Choroid plexus epithelial cell (primary cell): ENCODE results near the gene SETDB1.
A peak's percentile ranks its signal among the peaks of the same experiment; 100 is the strongest.

Source experiments
- DNase-seq: peaks from one replicate; pipeline ENCODE4 v3.0.0-alpha.2; 2010; ENCODE audit warnings: low read depth
- H3K4me3 ChIP-seq: 2 replicates; pipeline ENCODE4 v1.5.1; 2011; ENCODE audit warnings: low read depth, mild to moderate bottlenecking, control low read depth, low read length, moderate library complexity
- TF ChIP-seq, protein P1 (sequence below): conservative IDR thresholded peaks from 2 replicates; pipeline ENCODE4 v1.5.1; 2011; ENCODE audit warnings: low read depth, mild to moderate bottlenecking, control low read depth, inconsistent platforms, low read length, moderate library complexity

The SETDB1 gene

DNA sequence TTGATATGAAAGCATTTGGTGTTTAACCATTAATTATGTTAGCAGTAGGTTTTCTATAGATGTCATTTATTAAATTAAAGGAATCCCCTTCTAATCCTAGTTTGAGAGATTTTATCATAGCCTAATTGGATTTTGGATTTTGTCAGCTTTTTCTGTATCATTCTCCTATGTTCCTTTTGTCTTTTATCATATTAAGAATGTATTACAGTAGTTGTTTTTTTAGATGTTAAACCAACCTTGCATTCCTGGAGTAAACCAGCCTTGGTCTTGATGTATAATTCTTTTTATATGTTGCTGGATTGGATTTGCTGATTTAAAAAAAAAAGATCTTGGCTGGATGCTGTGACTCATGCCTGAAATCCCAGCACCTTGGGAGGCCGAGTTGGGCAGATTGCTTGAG, 5.6 kb downstream of the SETDB1 start:
- H3K4me3 ChIP-seq = no peak overlapping the region
- DNase-seq = peak; percentile 28
- TF ChIP-seq, protein P1, sequence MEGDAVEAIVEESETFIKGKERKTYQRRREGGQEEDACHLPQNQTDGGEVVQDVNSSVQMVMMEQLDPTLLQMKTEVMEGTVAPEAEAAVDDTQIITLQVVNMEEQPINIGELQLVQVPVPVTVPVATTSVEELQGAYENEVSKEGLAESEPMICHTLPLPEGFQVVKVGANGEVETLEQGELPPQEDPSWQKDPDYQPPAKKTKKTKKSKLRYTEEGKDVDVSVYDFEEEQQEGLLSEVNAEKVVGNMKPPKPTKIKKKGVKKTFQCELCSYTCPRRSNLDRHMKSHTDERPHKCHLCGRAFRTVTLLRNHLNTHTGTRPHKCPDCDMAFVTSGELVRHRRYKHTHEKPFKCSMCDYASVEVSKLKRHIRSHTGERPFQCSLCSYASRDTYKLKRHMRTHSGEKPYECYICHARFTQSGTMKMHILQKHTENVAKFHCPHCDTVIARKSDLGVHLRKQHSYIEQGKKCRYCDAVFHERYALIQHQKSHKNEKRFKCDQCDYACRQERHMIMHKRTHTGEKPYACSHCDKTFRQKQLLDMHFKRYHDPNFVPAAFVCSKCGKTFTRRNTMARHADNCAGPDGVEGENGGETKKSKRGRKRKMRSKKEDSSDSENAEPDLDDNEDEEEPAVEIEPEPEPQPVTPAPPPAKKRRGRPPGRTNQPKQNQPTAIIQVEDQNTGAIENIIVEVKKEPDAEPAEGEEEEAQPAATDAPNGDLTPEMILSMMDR = no peak

DNA sequence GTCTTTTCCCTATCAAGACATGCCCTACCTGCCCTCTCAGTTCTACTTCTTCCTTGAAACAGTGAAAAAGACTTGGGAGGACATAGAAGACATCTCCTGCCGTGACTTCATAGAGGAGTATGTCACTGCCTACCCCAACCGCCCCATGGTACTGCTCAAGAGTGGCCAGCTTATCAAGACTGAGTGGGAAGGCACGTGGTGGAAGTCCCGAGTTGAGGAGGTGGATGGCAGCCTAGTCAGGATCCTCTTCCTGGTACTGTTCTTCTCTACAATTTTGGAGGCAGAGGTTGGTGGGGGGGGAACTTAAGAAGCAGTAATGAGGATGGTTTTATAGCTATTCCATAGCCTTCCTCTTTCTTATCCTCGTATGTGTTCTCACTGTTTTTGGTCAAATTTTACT, 18.7 kb downstream of the SETDB1 start:
- TF ChIP-seq, protein P1 = no peak
- H3K4me3 ChIP-seq = no peak overlapping the region
- no peak for DNase-seq

DNA sequence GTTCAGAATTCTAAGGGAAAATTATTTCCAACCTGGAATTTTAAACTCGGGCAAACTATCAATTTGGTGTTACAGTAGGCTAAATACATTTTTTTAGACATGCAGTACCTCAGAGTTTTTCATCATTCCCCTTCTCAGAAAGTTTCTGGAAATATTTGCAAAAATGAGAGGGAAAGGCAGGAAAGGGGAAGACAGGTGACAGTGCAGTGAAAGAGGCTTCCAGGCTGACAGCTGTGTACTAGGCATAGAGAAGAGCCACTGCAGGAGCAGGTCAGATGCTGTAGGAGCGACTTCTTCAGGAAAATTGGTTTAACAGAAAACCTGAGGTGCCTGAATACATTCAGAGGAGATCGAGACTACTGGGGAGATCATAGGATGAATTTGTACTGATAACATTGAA, 28.5 kb downstream of the SETDB1 start:
- no peak overlapping the region for H3K4me3 ChIP-seq
- TF ChIP-seq, protein P1 = no peak
- DNase-seq = no peak

DNA sequence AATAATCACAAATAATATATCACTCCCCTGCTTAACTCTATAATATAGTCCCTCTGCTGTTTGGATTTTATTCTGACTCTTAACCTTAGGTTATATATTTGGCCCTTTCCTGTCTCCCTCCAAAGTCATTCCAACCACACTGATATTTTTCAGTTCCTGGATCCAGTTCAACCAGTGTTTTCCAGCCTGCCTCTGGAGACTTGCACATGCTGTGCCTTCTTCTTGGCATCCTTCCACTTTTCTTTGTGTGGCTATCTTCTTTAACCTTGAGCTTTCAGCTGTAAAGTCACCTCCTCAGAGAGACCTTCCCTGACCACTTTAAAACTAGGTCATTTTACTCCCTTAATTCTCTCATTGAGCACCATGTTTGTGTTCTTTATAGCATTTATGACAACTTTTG, 29.1 kb downstream of the SETDB1 start:
- peak; percentile 55 for DNase-seq
- TF ChIP-seq, protein P1 = no peak
- H3K4me3 ChIP-seq = no peak overlapping the region

DNA sequence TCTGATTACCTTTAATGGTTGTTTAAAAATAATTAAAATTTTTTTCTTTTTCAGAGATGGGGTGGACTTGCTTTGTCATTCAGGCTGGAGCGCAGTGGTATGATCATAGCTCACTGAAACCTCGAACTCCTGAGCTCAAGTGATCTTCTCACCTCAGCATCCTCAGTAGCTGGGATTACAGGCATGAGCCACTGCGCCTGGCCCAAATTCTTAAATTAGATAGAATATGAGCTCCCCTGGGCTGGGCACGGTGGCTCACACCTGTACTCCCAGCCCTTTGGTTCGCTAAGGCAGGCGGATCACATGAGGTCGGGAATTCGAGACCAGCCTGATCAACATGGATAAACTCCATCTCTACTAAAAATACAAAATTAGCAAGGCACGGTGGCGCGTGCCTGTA, 31.5 kb downstream of the SETDB1 start:
- H3K4me3 ChIP-seq = no peak overlapping the region
- DNase-seq = no peak
- TF ChIP-seq, protein P1 = no peak

DNA sequence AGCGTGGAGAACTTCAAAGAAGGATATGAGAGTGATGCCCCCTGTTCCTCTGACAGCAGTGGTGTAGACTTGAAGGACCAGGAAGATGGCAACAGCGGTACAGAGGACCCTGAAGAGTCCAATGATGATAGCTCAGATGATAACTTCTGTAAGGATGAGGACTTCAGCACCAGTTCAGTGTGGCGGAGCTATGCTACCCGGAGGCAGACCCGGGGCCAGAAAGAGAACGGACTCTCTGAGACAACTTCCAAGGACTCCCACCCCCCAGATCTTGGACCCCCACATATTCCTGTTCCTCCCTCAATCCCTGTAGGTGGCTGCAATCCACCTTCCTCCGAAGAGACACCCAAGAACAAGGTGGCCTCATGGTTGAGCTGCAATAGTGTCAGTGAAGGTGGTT, 34.5 kb downstream of the SETDB1 start:
- TF ChIP-seq, protein P1 = no peak
- no peak for DNase-seq
- no peak overlapping the region for H3K4me3 ChIP-seq

DNA sequence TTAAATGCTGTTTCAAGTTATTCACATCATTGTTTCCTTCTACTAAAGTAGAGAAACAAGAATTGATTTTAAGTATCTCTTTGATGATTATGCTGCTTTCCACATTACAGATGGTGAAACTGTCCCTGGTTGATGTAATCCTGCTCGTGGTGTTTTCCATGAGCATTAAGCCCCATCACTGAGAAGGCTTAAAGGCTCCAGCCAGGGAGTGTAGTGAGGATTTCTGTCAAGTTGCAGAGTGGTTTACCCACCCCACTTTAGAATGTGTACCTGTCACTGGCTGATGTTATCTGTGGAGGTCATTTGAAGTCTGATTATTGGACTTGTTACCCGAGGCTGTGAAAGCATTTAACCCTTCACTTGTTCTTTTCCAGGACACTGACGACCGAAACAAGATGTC, 35.6 kb downstream of the SETDB1 start:
- no peak for DNase-seq
- TF ChIP-seq, protein P1 = no peak
- no peak overlapping the region for H3K4me3 ChIP-seq
